HEK293T (cell line): ENCODE results near the gene RNASEH2B.

Source experiments
- BHLHE40 ChIP-seq: fragments of 450-650 bp; IDR thresholded peaks from 2 replicates; pipeline ENCODE4 v1.6.1; 2016; ENCODE audit warnings: mild to moderate bottlenecking, moderate library complexity, borderline replicate concordance
- NFRKB ChIP-seq: fragments of 450-650 bp; IDR thresholded peaks from 2 replicates; pipeline ENCODE4 v1.6.1; 2016; ENCODE audit warnings: mild to moderate bottlenecking, moderate library complexity
- PKNOX1 ChIP-seq: fragments of 450-650 bp; IDR thresholded peaks from 2 replicates; pipeline ENCODE4 v1.6.1; 2016
- SP1 ChIP-seq: fragments of 450-650 bp; IDR thresholded peaks from 2 replicates; pipeline ENCODE4 v1.6.1; 2017
- SUZ12 ChIP-seq: fragments of 450-650 bp; IDR thresholded peaks from 2 replicates; pipeline ENCODE4 v1.6.1; 2016; ENCODE audit warnings: mild to moderate bottlenecking
- TARDBP ChIP-seq: fragments of 450-650 bp; IDR thresholded peaks from 2 replicates; pipeline ENCODE4 v1.6.1; 2016

DNA sequence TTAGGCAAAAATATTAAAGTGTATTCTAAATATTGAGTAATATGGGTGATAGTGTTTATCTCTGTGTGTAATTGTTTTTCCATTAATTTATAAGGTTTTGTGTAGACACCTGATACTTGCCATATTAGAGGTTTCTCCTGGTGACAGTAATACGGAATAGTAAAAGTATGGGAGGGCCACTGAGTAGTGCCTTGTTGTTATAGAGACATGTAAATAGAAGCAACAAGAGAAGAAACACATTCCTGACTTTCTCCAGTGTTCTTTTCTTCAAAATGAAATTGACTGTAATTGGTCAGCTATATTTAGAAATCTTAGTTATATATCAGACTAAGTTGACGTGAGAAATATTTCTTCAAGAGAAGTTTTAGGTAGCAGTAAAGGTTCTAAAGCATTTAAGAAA is 18.5 kb downstream of the RNASEH2B start:
- TF ChIP-seq TARDBP, result no peak
- TF ChIP-seq SUZ12, result no peak
- no peak for TF ChIP-seq SP1
- no peak for TF ChIP-seq PKNOX1
- no peak for TF ChIP-seq BHLHE40
- no peak for TF ChIP-seq NFRKB
